NCI-H187 treated with DMSO at 0.1 percent for 48 hours (cell line): Measurements from ENCODE around the gene FER1L5.

Source experiments
- DNase-seq: peaks from one replicate; lab custom pipeline; 2025; lab: John Stamatoyannopoulos, UW

The FER1L5 gene

GRCh38 chr2:96642564-96643360 is at the start of gene FER1L5:
Gene FER1L5, plus strand, starts transcription at chr2:96642764. Its CDS starts 73 bp downstream, at chr2:96642837.
- DNase-seq = no peak

GRCh38 chr2:96594282-96594681 is 48.3 kb upstream of the FER1L5 start:
- no peak for DNase-seq

GRCh38 chr2:96594691-96595152 is 47.8 kb upstream of the FER1L5 start:
- no peak for DNase-seq

- DNase-seq = no peak
Observed at GRCh38 chr2:96596596-96596995, 46.0 kb upstream of the FER1L5 start.

- no peak for DNase-seq
Observed at GRCh38 chr2:96599941-96600340, 42.6 kb upstream of the FER1L5 start.

GRCh38 chr2:96601382-96602292 is 40.9 kb upstream of the FER1L5 start:
- no peak for DNase-seq

- DNase-seq = no peak
Observed at GRCh38 chr2:96602330-96602823, 40.2 kb upstream of the FER1L5 start.

GRCh38 chr2:96604104-96604503 is 38.5 kb upstream of the FER1L5 start:
- DNase-seq = no peak

GRCh38 chr2:96608469-96609455 is 33.8 kb upstream of the FER1L5 start:
- no peak for DNase-seq

GRCh38 chr2:96616128-96616527 is 26.4 kb upstream of the FER1L5 start:
- no peak for DNase-seq

GRCh38 chr2:96616535-96616934 is 26.0 kb upstream of the FER1L5 start:
- DNase-seq = no peak

- no peak for DNase-seq
Observed at GRCh38 chr2:96617012-96617411, 25.6 kb upstream of the FER1L5 start.

GRCh38 chr2:96618596-96619283 is 23.8 kb upstream of the FER1L5 start:
- no peak for DNase-seq

GRCh38 chr2:96622544-96622943 is 20.0 kb upstream of the FER1L5 start:
- DNase-seq = no peak

- DNase-seq = no peak
Observed at GRCh38 chr2:96623116-96623515, 19.4 kb upstream of the FER1L5 start.

GRCh38 chr2:96625571-96626552 is 16.7 kb upstream of the FER1L5 start:
- DNase-seq = no peak

GRCh38 chr2:96626553-96626942 is 16.0 kb upstream of the FER1L5 start:
- DNase-seq = no peak

- DNase-seq = no peak
Observed at GRCh38 chr2:96631804-96632435, 10.6 kb upstream of the FER1L5 start.

- DNase-seq = no peak
Observed at GRCh38 chr2:96633641-96634040, 8.9 kb upstream of the FER1L5 start.
